HUES48 (cell line): ENCODE results near the gene CDC37L1.
"Not testable (repeated sequence)": the region's sequence is repeated elsewhere in the genome, so short reads cannot be mapped to it uniquely, and the experiment has no call there.

ENCODE experiments used
- H3K27ac ChIP-seq: one replicate; pipeline ENCODE4 v1.7.0; 2013; ENCODE audit warnings: low read depth, low read length, inconsistent platforms
- H3K27me3 ChIP-seq: 2 replicates; pipeline ENCODE4 v1.6.1; 2013; ENCODE audit warnings: mild to moderate bottlenecking, low read length; ENCODE audit not compliant: control insufficient read depth, insufficient read depth
- H3K36me3 ChIP-seq: 2 replicates; pipeline ENCODE4 v1.6.1; 2013; ENCODE audit warnings: low read length; ENCODE audit not compliant: control insufficient read depth, insufficient read depth
- H3K4me1 ChIP-seq: 2 replicates; pipeline ENCODE4 v1.6.1; 2013; ENCODE audit warnings: mild to moderate bottlenecking, low read length; ENCODE audit not compliant: control insufficient read depth, insufficient read depth
- H3K4me3 ChIP-seq: 2 replicates; pipeline ENCODE4 v1.5.1; 2013; ENCODE audit warnings: mild to moderate bottlenecking, low read depth, low read length
- H3K9ac ChIP-seq: 2 replicates; pipeline ENCODE4 v1.6.1; 2013; ENCODE audit warnings: mild to moderate bottlenecking, low read depth, low read length, moderate library complexity
- H3K9me3 ChIP-seq: 2 replicates; pipeline ENCODE4 v1.6.1; 2013; ENCODE audit warnings: low read length; ENCODE audit not compliant: control insufficient read depth, insufficient read depth

The CDC37L1 gene

GRCh38 chr9:4739587-4740387 is 60.4 kb downstream of the CDC37L1 start:
- Histone ChIP-seq H3K36me3 (no peaks in the 10 kb centered on the region), H3K27ac (no peak overlapping the region), H3K9ac (peak overlapping the region; percentile 80; the same call in 1 of the 2 replicates), H3K9me3 (no peaks in the 10 kb centered on the region), H3K4me3 (peak overlapping the region; percentile 88), H3K27me3 (no peaks in the 10 kb centered on the region), H3K4me1 (peaks cover 24% of the 10 kb centered on the region)

DNA sequence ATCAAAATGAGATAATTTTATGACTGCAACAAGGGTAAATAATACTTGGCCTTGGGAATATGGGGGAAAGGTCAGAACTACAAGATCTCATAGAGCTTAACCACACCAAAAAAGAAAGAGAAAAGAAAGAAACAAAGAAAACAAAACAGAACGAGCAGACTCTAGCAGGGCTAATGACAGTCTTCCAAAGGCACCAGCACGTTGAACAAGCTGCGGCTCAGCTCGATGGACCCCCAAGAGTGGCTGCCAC is 60.9 kb downstream of the CDC37L1 start:
- peak overlapping the region; percentile 88 for H3K4me3 ChIP-seq
- peak overlapping the region; percentile 80 for H3K9ac ChIP-seq
- no peaks in the 10 kb centered on the region for H3K36me3 ChIP-seq
- no peaks in the 10 kb centered on the region for H3K27me3 ChIP-seq
- H3K9me3 ChIP-seq, result no peaks in the 10 kb centered on the region
- H3K27ac ChIP-seq, result peak overlapping the region; percentile 87
- peaks cover 24% of the 10 kb centered on the region for H3K4me1 ChIP-seq

DNA sequence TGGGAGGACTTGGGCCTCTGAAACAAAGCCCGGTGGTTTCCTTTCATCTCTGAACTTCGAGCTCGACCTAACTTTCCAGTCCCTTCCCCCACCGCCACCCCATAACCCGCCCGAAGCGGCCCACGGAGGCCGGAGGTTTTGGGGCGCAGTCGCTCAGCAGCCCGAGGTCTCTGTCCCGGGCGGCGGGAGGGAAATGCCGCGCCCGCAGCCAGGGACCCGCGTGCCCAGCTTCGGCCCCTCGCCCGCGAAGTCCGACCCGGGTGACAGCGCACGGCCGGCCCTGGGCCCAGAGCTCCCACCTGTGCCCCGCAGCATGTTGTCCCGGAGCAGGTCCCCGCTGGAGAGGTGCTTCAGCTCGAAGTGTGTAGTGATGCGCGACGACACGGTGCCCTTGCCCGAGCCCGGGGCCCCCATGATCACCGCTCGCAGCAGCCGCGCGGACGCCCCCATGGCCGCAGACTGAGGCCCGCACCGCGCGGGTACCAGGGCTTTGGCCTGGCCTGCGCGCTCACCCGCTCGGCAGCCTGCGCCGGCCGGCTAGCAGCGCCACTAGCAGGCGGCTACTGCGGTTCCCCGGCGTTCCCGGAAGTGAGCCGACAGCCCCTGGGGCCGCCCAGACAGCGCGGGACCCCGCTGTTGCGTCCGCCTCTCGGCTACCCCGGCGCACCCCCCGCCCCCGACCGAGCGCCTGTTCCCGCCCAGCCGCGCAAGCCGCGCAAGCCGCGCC is 61.4 kb downstream of the CDC37L1 start, which contains the start of gene AK3:
Gene AK3, minus strand, starts transcription at position 565 of the 727 bp plus-strand sequence. Its CDS starts 115 bp downstream, at position 450.
- H3K27me3 ChIP-seq, result no peaks in the 10 kb centered on the region
- H3K4me1 ChIP-seq, result peaks cover 24% of the 10 kb centered on the region
- H3K36me3 ChIP-seq, result no peaks in the 10 kb centered on the region
- peak within 1 kb of the TSS; percentile 80 for H3K9ac ChIP-seq
- peak within 1 kb of the TSS; percentile 87 for H3K27ac ChIP-seq
- no peaks in the 10 kb centered on the region for H3K9me3 ChIP-seq
- H3K4me3 ChIP-seq, result peak within 1 kb of the TSS; percentile 88

DNA sequence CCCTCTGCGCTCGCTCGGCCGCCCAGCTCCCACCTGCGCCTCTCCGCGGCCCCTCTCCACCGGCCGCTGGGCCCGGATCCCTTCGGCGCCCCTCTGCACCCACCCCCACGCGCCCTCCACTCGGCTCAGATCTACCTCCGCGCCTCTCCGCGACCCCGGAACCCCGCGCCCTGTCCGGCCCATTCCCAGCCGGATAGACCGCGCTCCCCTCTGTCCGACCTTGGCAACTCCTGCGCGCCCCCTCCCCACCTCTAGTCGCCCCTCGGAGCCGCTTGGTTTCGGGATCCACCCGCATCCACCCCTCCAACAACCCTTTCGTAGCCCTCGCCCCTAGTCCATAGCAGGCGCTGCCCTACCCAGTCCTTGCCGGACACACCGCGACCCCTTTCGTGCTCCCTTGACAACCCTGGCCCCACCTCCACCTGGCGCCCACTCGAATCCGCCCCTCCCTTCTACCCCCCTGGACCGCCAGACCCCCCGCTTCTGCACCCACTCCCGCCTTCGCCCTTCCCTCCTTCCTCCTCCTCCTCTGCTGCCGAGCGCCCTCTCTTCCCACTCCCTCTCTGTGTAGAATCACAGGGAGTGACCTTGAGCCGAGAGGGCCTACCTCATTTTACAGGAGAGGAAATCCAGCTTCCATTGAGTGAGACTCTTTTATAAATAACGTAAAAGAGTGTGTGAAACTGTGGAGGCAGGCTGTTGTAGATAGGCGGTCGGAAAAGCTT is 62.2 kb downstream of the CDC37L1 start:
- H3K9ac ChIP-seq, result peak overlapping the region; percentile 65; the same call in 1 of the 2 replicates
- no peaks in the 10 kb centered on the region for H3K9me3 ChIP-seq
- H3K4me1 ChIP-seq, result peaks cover 24% of the 10 kb centered on the region
- no peaks in the 10 kb centered on the region for H3K36me3 ChIP-seq
- H3K27me3 ChIP-seq, result no peaks in the 10 kb centered on the region
- H3K27ac ChIP-seq, result peak overlapping the region; percentile 87
- peak overlapping the region; percentile 88 for H3K4me3 ChIP-seq

DNA sequence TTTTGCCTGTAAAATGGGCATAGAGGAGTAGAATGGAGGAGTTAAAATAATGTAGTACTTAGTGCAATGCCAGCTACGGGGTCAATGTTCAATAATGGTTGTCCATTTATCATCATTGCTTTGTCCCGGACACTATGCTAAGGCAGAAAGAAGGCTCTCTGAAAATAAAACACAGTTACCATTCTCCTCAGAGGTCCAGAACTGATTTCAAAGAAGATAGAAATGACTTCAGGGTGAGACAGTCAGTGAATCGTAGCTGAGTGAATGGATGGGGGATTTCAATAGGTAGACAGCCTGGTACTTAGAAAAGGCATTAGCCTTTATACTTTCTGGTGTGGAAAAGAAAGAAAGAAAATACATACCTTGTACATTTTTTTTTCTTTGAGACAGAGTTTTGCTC is 62.9 kb downstream of the CDC37L1 start:
- H3K4me1 ChIP-seq, result peaks cover 24% of the 10 kb centered on the region
- no peaks in the 10 kb centered on the region for H3K9me3 ChIP-seq
- no peak overlapping the region for H3K9ac ChIP-seq
- H3K4me3 ChIP-seq, result peak overlapping the region; percentile 88
- H3K27me3 ChIP-seq, result no peaks in the 10 kb centered on the region
- H3K36me3 ChIP-seq, result no peaks in the 10 kb centered on the region
- H3K27ac ChIP-seq, result peak overlapping the region; percentile 87

- peak overlapping the region; percentile 66 for H3K27ac ChIP-seq
- peaks cover 24% of the 10 kb centered on the region for H3K4me1 ChIP-seq
- H3K27me3 ChIP-seq, result no peaks in the 10 kb centered on the region
- no peaks in the 10 kb centered on the region for H3K9me3 ChIP-seq
- H3K4me3 ChIP-seq, result no peak overlapping the region; the same call in 1 of the 2 replicates
- H3K9ac ChIP-seq, result peak overlapping the region; percentile 30; the same call in 1 of the 2 replicates
- no peaks in the 10 kb centered on the region for H3K36me3 ChIP-seq
These were observed 63.9 kb downstream of the CDC37L1 start for GRCh38 chr9:4743131-4743875.

GRCh38 chr9:4746278-4747030 is 67.1 kb downstream of the CDC37L1 start:
- Histone ChIP-seq H3K27ac (no peak overlapping the region), H3K4me3 (no peak overlapping the region), H3K9me3 (no peaks in the 10 kb centered on the region), H3K4me1 (peaks cover 16% of the 10 kb centered on the region), H3K27me3 (no peaks in the 10 kb centered on the region), H3K9ac (no peak overlapping the region), H3K36me3 (no peaks in the 10 kb centered on the region)

DNA sequence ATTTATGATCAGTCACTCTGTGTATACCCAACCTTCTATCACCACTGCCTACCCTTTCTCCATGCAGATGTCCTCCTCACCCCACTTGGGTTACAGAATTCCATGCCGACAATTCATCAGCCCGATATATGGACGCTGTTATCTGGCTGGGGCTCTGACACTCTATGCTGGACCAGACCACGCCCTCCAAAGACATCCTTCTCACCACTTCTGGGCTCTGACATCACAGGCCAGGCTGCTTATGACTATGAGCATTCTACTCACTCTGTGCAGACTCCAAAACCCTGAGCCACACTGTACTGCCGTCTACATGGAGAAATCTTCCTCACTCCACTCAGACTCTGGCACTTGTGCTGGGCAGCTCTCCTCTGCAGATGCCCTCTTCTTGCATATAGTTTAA is 69.2 kb downstream of the CDC37L1 start:
- no peaks in the 10 kb centered on the region for H3K9me3 ChIP-seq
- H3K27ac ChIP-seq, result no peak overlapping the region
- H3K27me3 ChIP-seq, result no peaks in the 10 kb centered on the region
- no peak overlapping the region for H3K9ac ChIP-seq
- peaks cover 1% of the 10 kb centered on the region for H3K4me1 ChIP-seq
- no peaks in the 10 kb centered on the region for H3K36me3 ChIP-seq
- H3K4me3 ChIP-seq, result no peak overlapping the region

DNA sequence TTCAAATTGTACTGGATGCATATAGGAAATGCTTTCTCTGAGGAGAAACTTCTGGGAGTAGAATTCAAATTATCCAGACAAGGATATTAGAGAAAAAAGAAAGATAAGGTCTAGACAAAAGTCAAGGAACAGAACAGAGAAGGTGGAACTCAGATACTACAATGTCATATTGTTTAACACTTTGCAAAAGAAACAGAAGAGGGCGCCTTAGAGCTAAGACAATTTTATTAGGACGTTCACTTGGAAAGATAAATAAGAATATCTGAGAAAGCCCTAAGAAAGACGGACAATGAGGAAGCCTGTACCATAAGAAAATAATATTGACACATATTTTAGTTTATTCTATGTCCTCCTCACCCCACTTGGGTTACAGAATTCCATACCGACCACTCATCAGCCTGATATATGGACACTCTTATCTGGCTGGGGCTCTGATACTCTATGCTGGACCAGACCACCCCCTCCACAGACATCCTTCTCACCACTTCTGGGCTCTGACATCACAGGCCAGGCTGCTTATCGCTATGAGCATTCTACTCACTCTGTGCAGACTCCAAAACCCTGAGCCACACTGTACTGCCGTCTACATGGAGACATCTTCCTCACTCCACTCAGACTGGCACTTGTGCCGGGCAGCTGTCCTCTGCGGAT is 70.8 kb downstream of the CDC37L1 start:
- H3K4me3 ChIP-seq, result no peak overlapping the region
- H3K9ac ChIP-seq, result no peak overlapping the region
- no peaks in the 10 kb centered on the region for H3K36me3 ChIP-seq
- no peaks in the 10 kb centered on the region for H3K4me1 ChIP-seq
- H3K27me3 ChIP-seq, result no peaks in the 10 kb centered on the region
- no peak overlapping the region for H3K27ac ChIP-seq
- H3K9me3 ChIP-seq, result no peaks in the 10 kb centered on the region

DNA sequence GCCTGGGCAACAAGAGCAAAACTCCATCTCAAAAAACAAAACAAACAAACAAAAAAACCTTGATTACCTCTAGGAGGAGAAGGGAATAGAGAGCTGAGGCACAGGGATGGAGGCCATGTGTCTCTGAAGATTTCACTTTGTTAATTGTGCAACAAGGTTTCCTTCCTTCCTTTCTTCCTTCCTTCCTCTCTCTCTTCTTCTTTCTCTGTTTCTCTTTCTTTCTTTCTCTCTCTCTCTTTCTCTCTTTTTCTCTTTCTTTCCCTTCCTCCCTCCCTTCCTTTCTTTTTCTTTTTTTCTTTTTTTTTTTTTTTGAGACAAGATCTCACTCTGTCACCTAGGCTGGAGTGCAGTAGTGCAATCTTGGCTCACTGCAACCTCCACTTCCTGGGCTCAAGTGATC is 75.2 kb downstream of the CDC37L1 start:
- not testable (repeated sequence) for H3K27ac ChIP-seq, H3K27me3 ChIP-seq, H3K4me3 ChIP-seq, H3K9me3 ChIP-seq, H3K4me1 ChIP-seq, H3K36me3 ChIP-seq, H3K9ac ChIP-seq
